ENCODE results near the gene KICS2.

DNA sequence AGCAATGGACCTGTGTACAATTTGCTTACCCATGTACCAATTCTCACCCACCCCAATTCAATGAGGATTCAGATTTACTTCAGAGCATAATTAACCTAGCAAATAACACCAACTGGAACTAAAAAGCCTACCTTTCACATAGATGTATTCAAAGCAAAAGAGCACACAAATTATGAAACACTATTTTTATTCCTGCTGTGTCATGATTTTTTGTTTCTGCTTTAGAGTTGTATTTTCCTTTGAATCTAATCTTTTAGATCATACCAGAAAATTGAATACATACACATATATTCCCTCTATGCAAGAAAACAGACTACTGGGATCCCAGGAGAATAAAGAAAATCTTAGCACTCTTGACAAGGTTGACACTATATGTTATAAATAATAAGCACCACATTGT is 5.9 kb downstream of the KICS2 start:
- no peak for TF ChIP-seq POLR2AphosphoS5 (IDR thresholded peaks at IDR 0.05)
- TF ChIP-seq POLR2A (IDR thresholded peaks at IDR 0.05): no peak
- no peak for TF ChIP-seq CTCF (IDR thresholded peaks at IDR 0.05)

Data from stomach (tissue), 4 donors.